ENCODE data around the gene C1QL1. TPM values are rescaled to one million over a fixed set of nuclear protein-coding genes. Genes with fewer than 3 reads are reported as not detected.

C1QL1 gene
- total RNA-seq, 1 experiment from 2014 or later, result 8.6 TPM

GRCh38 chr17:44928136-44928535, 40.0 kb downstream of the C1QL1 start:
- Histone ChIP-seq H3K4me3 (ENCODE audit: low read depth, low read length, poor library complexity, severe bottlenecking) (no peak overlapping the region), H3K27me3 (replicated peaks; ENCODE audit: insufficient read depth, low read depth, low read length, poor library complexity) (no peaks in the 10 kb centered on the region), H3K27ac (ENCODE audit: low read depth, low read length, poor library complexity, severe bottlenecking) (no peak overlapping the region), H3K36me3 (ENCODE audit: insufficient read depth, low read length, poor library complexity, severe bottlenecking) (peaks cover 55% of the 10 kb centered on the region), H3K4me1 (ENCODE audit: insufficient read depth, low read length, poor library complexity, severe bottlenecking) (no peaks in the 10 kb centered on the region), H3K9me3 (ENCODE audit: low read depth, low read length, poor library complexity, severe bottlenecking) (no peaks in the 10 kb centered on the region)
- ChIA-PET CTCF (no interaction called here), POLR2A (ENCODE audit: low non-redundant PET) (no interaction called here)
- TF ChIP-seq CTCF (conservative IDR thresholded peaks at IDR 0.05; ENCODE audit: low read depth, low read length), result no peak
- no peak for TF ChIP-seq EZH2 (IDR thresholded peaks at IDR 0.05; ENCODE audit: borderline replicate concordance, low read depth, low read length, poor library complexity, severe bottlenecking)
- intact Hi-C loops (cut with micrococcal nuclease; ENCODE audit: unreplicated experiment), result no loop called here
- DNase-seq (ENCODE audit: low spot score), result no peak
- BruUV-seq (replicated peaks), result no TSS peak

GRCh38 chr17:44927696-44928095, 40.4 kb downstream of the C1QL1 start:
- no peak overlapping the region for H3K27ac ChIP-seq (ENCODE audit: low read depth, low read length, poor library complexity, severe bottlenecking)
- no peak for TF ChIP-seq CTCF (conservative IDR thresholded peaks at IDR 0.05; ENCODE audit: low read depth, low read length)
- no peak for TF ChIP-seq EZH2 (IDR thresholded peaks at IDR 0.05; ENCODE audit: borderline replicate concordance, low read depth, low read length, poor library complexity, severe bottlenecking)
- H3K9me3 ChIP-seq (ENCODE audit: low read depth, low read length, poor library complexity, severe bottlenecking), result no peaks in the 10 kb centered on the region
- no peak for DNase-seq (ENCODE audit: low spot score)
- CTCF ChIA-PET, result no interaction called here
- BruUV-seq (replicated peaks), result no TSS peak
- intact Hi-C loops (cut with micrococcal nuclease; ENCODE audit: unreplicated experiment), result no loop called here
- no peaks in the 10 kb centered on the region for H3K4me1 ChIP-seq (ENCODE audit: insufficient read depth, low read length, poor library complexity, severe bottlenecking)
- H3K27me3 ChIP-seq (replicated peaks; ENCODE audit: insufficient read depth, low read depth, low read length, poor library complexity), result no peaks in the 10 kb centered on the region
- H3K36me3 ChIP-seq (ENCODE audit: insufficient read depth, low read length, poor library complexity, severe bottlenecking), result peaks cover 51% of the 10 kb centered on the region
- POLR2A ChIA-PET (ENCODE audit: low non-redundant PET), result no interaction called here
- H3K4me3 ChIP-seq (ENCODE audit: low read depth, low read length, poor library complexity, severe bottlenecking), result no peak overlapping the region

GRCh38 chr17:44926821-44927525, 41.1 kb downstream of the C1QL1 start:
- Histone ChIP-seq H3K36me3 (ENCODE audit: insufficient read depth, low read length, poor library complexity, severe bottlenecking) (peaks cover 45% of the 10 kb centered on the region), H3K27me3 (replicated peaks; ENCODE audit: insufficient read depth, low read depth, low read length, poor library complexity) (no peaks in the 10 kb centered on the region), H3K4me3 (ENCODE audit: low read depth, low read length, poor library complexity, severe bottlenecking) (no peak overlapping the region), H3K27ac (ENCODE audit: low read depth, low read length, poor library complexity, severe bottlenecking) (no peak overlapping the region), H3K9me3 (ENCODE audit: low read depth, low read length, poor library complexity, severe bottlenecking) (no peaks in the 10 kb centered on the region), H3K4me1 (ENCODE audit: insufficient read depth, low read length, poor library complexity, severe bottlenecking) (no peaks in the 10 kb centered on the region)
- no TSS peak for BruUV-seq (replicated peaks)
- intact Hi-C loops (cut with micrococcal nuclease; ENCODE audit: unreplicated experiment), result no loop called here
- CTCF ChIA-PET, result no interaction called here
- DNase-seq (ENCODE audit: low spot score), result no peak
- no peak for TF ChIP-seq EZH2 (IDR thresholded peaks at IDR 0.05; ENCODE audit: borderline replicate concordance, low read depth, low read length, poor library complexity, severe bottlenecking)
- no peak for TF ChIP-seq CTCF (conservative IDR thresholded peaks at IDR 0.05; ENCODE audit: low read depth, low read length)
- POLR2A ChIA-PET (ENCODE audit: low non-redundant PET), result no interaction called here

Data from A673 (cell line).